ENCODE results near the gene FAXC. TPM values are rescaled to one million over a fixed set of nuclear protein-coding genes. Genes with fewer than 3 reads are reported as not detected.

FAXC gene
- total and polyA plus RNA-seq, 2 of the 8 experiments (the other 6 are each of a cell fraction or from before 2014, with no cell fraction given): 23.2 to 29.8 TPM

- H3K4ac ChIP-seq (replicated peaks; ENCODE audit: insufficient read length, low read depth, low read length): no peak overlapping the region
- H3K9me3 ChIP-seq (ENCODE audit: insufficient read depth in 2 of 2, low read depth in 1 of 2, low read length in 1 of 2): no peaks in the 10 kb centered on the region
- no peak overlapping the region for H3K9ac ChIP-seq (replicated peaks in 1 of 4; ENCODE audit: extremely low read depth in 1 of 4, low read depth in 3 of 4, low read length in 3 of 4)
- H2AK5ac ChIP-seq (ENCODE audit: low read depth, low read length): no peak overlapping the region
- H2BK20ac ChIP-seq (ENCODE audit: low read length): no peak overlapping the region
- H4K5ac ChIP-seq (ENCODE audit: insufficient read length, low read depth, low read length): no peak overlapping the region
- H3K18ac ChIP-seq (ENCODE audit: extremely low read depth, low read length): no peak overlapping the region
- TF ChIP-seq NANOG (IDR thresholded peaks at IDR 0.05; ENCODE audit: insufficient read depth, low read depth, low read length, poor library complexity, severe bottlenecking): no peak
- no peak for TF ChIP-seq SP2 (IDR thresholded peaks at IDR 0.05; ENCODE audit: low read length)
- no peak for TF ChIP-seq TBP (IDR thresholded peaks at IDR 0.05; ENCODE audit: low read depth, low read length)
- TF ChIP-seq CHD2 (IDR thresholded peaks at IDR 0.05; ENCODE audit: low read length): no peak
- TF ChIP-seq RBBP5 (IDR thresholded peaks at IDR 0.05; ENCODE audit: borderline replicate concordance, low read depth, low read length): no peak
- no peak for TF ChIP-seq USF2 (IDR thresholded peaks at IDR 0.05; ENCODE audit: low read length)
- no peak overlapping the region for H3K4me3 ChIP-seq (ENCODE audit: extremely low read depth in 1 of 4, insufficient read depth in 2 of 4, low read depth in 3 of 4, low read length in 4 of 4)
- no peak overlapping the region for H3K27ac ChIP-seq (ENCODE audit: low read depth, low read length)
- H2BK12ac ChIP-seq (ENCODE audit: low read depth, low read length): no peak overlapping the region
- H3K56ac ChIP-seq (replicated peaks; ENCODE audit: insufficient read length, low read depth, low read length): no peak overlapping the region
- H3K27me3 ChIP-seq (replicated peaks in 1 of 4; ENCODE audit: control insufficient read depth in 3 of 4, extremely low read depth in 1 of 4, insufficient read depth in 3 of 4, low read length in 3 of 4): no peaks in the 10 kb centered on the region
- H4K91ac ChIP-seq (replicated peaks; ENCODE audit: insufficient read length, low read length): no peak overlapping the region
- no peak overlapping the region for H3K23ac ChIP-seq (ENCODE audit: insufficient read length)
- no peak overlapping the region for H4K8ac ChIP-seq (ENCODE audit: extremely low read depth, insufficient read depth, low read length)
- H3K79me1 ChIP-seq (ENCODE audit: low read depth, low read length): no peaks in the 10 kb centered on the region
- H3K14ac ChIP-seq (ENCODE audit: insufficient read length): no peak overlapping the region
- H4K20me1 ChIP-seq (replicated peaks in 1 of 2; ENCODE audit: control insufficient read depth in 1 of 2, insufficient read depth in 2 of 2, low read length in 2 of 2): no peaks in the 10 kb centered on the region
- ChIA-PET CTCF (ENCODE audit: partially characterized antibody) (interaction anchor here (0.8 to 3.5 kb wide), 4 partner anchors 9 to 49 kb away, joined by 3 to 16 read pairs (median 5); no protein-coding TSS in a partner anchor), POLR2A (ENCODE audit: partially characterized antibody) (interaction anchor here (1.2 kb wide), 1 partner anchor 13 kb away, joined by 3 read pairs; no protein-coding TSS in a partner anchor)
- DNase-seq (ENCODE audit: low read depth in 1 of 2, low spot score in 2 of 2): no peak
- H2AFZ ChIP-seq (ENCODE audit: low read length): no peak overlapping the region
- H3K36me3 ChIP-seq (ENCODE audit: control insufficient read depth in 2 of 4, insufficient read depth in 4 of 4, low read length in 3 of 4): no peaks in the 10 kb centered on the region
- H2BK5ac ChIP-seq (ENCODE audit: low read depth, low read length): no peak overlapping the region
- no peak overlapping the region for H2BK15ac ChIP-seq (ENCODE audit: low read length)
- no peaks in the 10 kb centered on the region for H3K23me2 ChIP-seq (ENCODE audit: low read depth, low read length)
- H3K4me2 ChIP-seq (ENCODE audit: insufficient read depth in 1 of 2, low read depth in 2 of 2, low read length in 2 of 2): no peak overlapping the region
- H3K79me2 ChIP-seq (ENCODE audit: control insufficient read depth in 1 of 2, insufficient read depth in 2 of 2, low read length in 2 of 2): no peaks in the 10 kb centered on the region
- H3K4me1 ChIP-seq (replicated peaks in 1 of 4; ENCODE audit: control insufficient read depth in 3 of 4, insufficient read depth in 4 of 4, low read length in 3 of 4): no peaks in the 10 kb centered on the region
- H2BK120ac ChIP-seq (replicated peaks; ENCODE audit: low read depth, low read length): no peak overlapping the region
- no peak for FAIRE-seq
Measured at GRCh38 chr6:99378636-99379035, 29.2 kb upstream of the FAXC start.
